Transverse colon (tissue), 4 donors: Measurements from ENCODE around the gene HSDL2. TPM values are rescaled to one million over a fixed set of nuclear protein-coding genes. Genes with fewer than 3 reads are reported as not detected.
"Not testable (repeated sequence)": the region's sequence is repeated elsewhere in the genome, so short reads cannot be mapped to it uniquely, and the experiment has no call there.

Experiments used
- DNase-seq: peaks from one replicate; pipeline ENCODE4 v3.0.0-alpha.2; 2019
- H3K27ac ChIP-seq, 4 donors: fragments of 200-600 bp; sonication (generic); 2 replicates each; pipeline ENCODE4 v1.5.1; 2016 to 2018; ENCODE audit warnings: inconsistent platforms in 4 of 4
- H3K27me3 ChIP-seq: fragments of 200-600 bp; sonication (generic); 2 replicates; pipeline ENCODE4 v1.5.1; 2017; ENCODE audit warnings: inconsistent platforms
- H3K36me3 ChIP-seq, 4 donors: fragments of 200-600 bp; sonication (generic); 2 replicates each; pipeline ENCODE4 v1.5.1; 2017 to 2019; ENCODE audit warnings: inconsistent platforms in 4 of 4
- H3K4me1 ChIP-seq, 4 donors: fragments of 200-600 bp; sonication (generic); 2 replicates each; pipeline ENCODE4 v1.5.1; 2017 to 2020; ENCODE audit warnings: inconsistent platforms in 4 of 4
- H3K4me3 ChIP-seq, 4 donors: fragments of 200-600 bp; sonication (generic); 1 replicate in 1 of 4; 2 replicates in 3 of 4; pipeline versions ENCODE4 v1.5.1 to v1.6.1; 2017 to 2019; ENCODE audit warnings: inconsistent platforms in 4 of 4
- H3K9me3 ChIP-seq, 2 donors: fragments of 200-600 bp; sonication (generic); 2 replicates each; pipeline ENCODE4 v1.5.1; 2017 to 2019; ENCODE audit warnings: inconsistent platforms in 2 of 2
- CTCF ChIP-seq, 5 experiments: fragments of 200-600 bp in 3 of 5; fragments of 450-650 bp in 2 of 5; sonication (generic) in 3 of 5; IDR thresholded peaks; 1 replicate in 2 of 5; 2 replicates in 3 of 5; pipeline ENCODE4 v1.5.1; 2016 to 2017; ENCODE audit warnings: antibody characterized with exemption in 5 of 5, inconsistent platforms in 3 of 5, mild to moderate bottlenecking in 2 of 5, moderate library complexity in 1 of 5
- EP300 ChIP-seq: sonication (generic); formaldehyde crosslinking; IDR thresholded peaks from one replicate; pipeline ENCODE4 v1.6.1; 2017; ENCODE audit warnings: antibody characterized with exemption, low read depth
- POLR2A ChIP-seq: fragments of 450-650 bp; IDR thresholded peaks from one replicate; pipeline ENCODE4 v1.6.1; 2016; ENCODE audit warnings: antibody characterized with exemption, mild to moderate bottlenecking, moderate library complexity
- POLR2AphosphoS5 ChIP-seq, 3 donors: sonication (generic); formaldehyde crosslinking; IDR thresholded peaks; one replicate each; pipeline ENCODE4 v1.6.1; 2016; ENCODE audit warnings: antibody characterized with exemption in 3 of 3
- WGBS, 2 donors: methylation state at CpG; one replicate each; pipeline ENCODE4 v1.1.5; 2018; ENCODE audit warnings: low coverage in 1 of 2; 5-methylcytosine and 5-hydroxymethylcytosine counted together
- in situ Hi-C, 4 donors: fragments of 200-750 bp; cut with MboI; loops; one replicate each; pipeline versions ENCODE4 v1.15.0 to v1.15.1; 2017; ENCODE audit warnings: low sequenced_read_pairs in 3 of 4, low pct_ligation_motif_present in 1 of 4, low pct_unique_long_range_greater_than_20kb in 1 of 4
- intact Hi-C: fragments of 100-400 bp; cut with DNase I; formaldehyde crosslinking; loops from one replicate; pipeline ENCODE4 v1.15.1; 2023; ENCODE audit warnings: low total_unique reads
- total RNA-seq, 4 donors: library from RNA; depleted of rRNA; stranded (reverse); fragments of >200 nt; gene quantifications; one replicate each; pipeline ENCODE4 v1.1.0, GENCODE V29; 2016

The HSDL2 gene
- total RNA-seq, 4 donors from 2014 or later, result 24.9 to 46.4 (median 28.8) TPM

GRCh38 chr9:112366591-112366990, 13.3 kb upstream of the HSDL2 start:
- H3K36me3 ChIP-seq, result no peaks in the 10 kb centered on the region
- 93% methylated on average over 3 of the region's 3 CpGs; no CpG with 5 or more reads in 1 of the 2 donors for WGBS, 2 donors
- intact Hi-C loops, result no loop called here

DNA sequence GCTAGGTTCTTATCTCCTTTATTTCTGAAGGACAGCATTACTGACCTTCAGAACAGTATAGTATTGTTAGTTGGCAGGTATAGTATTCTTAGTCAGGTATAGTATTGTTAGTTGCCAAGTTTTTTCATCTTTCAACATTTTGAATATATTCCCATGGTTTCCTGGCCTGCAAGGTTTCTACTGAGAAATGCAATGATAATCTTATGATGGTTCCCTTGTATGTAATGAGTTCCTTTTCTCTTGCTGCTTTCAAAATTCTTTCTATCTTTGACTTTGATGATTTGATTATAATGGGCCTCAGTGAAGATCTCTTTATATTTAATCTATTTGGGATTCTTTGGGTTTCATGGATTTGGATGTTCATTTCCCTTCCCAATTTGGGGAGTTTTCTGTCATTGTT, 12.4 kb upstream of the HSDL2 start:
- DNase-seq, result no peak
- no peaks in the 10 kb centered on the region for H3K4me1 ChIP-seq
- in situ Hi-C loops, result loop anchor here in 3 of 4 donors (10.0 to 25.0 kb wide), 4 partner anchors 273 to 730 kb away; partner anchors contain the start of genes DNAJC25 (in 1 of the 3) and UGCG (in 1 of the 3)
- H3K27ac ChIP-seq, result no peak overlapping the region
- H3K9me3 ChIP-seq, result peaks cover 0 to 7% of the 10 kb centered on the region in 2 donors
- H3K4me3 ChIP-seq, result no peak overlapping the region
- no peaks in the 10 kb centered on the region for H3K36me3 ChIP-seq
- TF ChIP-seq CTCF (IDR thresholded peaks at IDR 0.05) (no peak), POLR2AphosphoS5 (IDR thresholded peaks at IDR 0.05) (no peak), EP300 (no peak), POLR2A (no peak)
- intact Hi-C loops, result no loop called here
- no peaks in the 10 kb centered on the region for H3K27me3 ChIP-seq

More at GRCh38 chr9:112366591-112366990, 13.3 kb upstream of the HSDL2 start:
- TF ChIP-seq POLR2A (no peak), CTCF (IDR thresholded peaks at IDR 0.05) (peak in 1 of 5 experiments; percentile 13), POLR2AphosphoS5 (IDR thresholded peaks at IDR 0.05) (no peak), EP300 (no peak)
- Histone ChIP-seq H3K4me3 (no peak overlapping the region), H3K9me3 (peaks cover 0 to 7% of the 10 kb centered on the region in 2 donors), H3K27me3 (no peaks in the 10 kb centered on the region), H3K27ac (no peak overlapping the region), H3K4me1 (no peaks in the 10 kb centered on the region)
- in situ Hi-C loops, result loop anchor here in 3 of 4 donors (10.0 to 25.0 kb wide), 4 partner anchors 272 to 729 kb away; partner anchors contain the start of genes DNAJC25 (in 1 of the 3) and UGCG (in 1 of the 3)
- no peak for DNase-seq

GRCh38 chr9:112369817-112370216, 10.1 kb upstream of the HSDL2 start:
- H3K4me3 ChIP-seq, result no peak overlapping the region
- 91 to 100% methylated on average over 1 of the region's 1 CpG for WGBS, 2 donors
- in situ Hi-C loops, result loop anchor here in 3 of 4 donors (10.0 to 25.0 kb wide), 4 partner anchors 275 to 733 kb away; partner anchors contain the start of genes DNAJC25 (in 1 of the 3) and UGCG (in 1 of the 3)
- DNase-seq, result no peak
- no peaks in the 10 kb centered on the region for H3K27me3 ChIP-seq
- H3K27ac ChIP-seq, result no peak overlapping the region
- TF ChIP-seq CTCF (IDR thresholded peaks at IDR 0.05) (no peak), EP300 (no peak), POLR2AphosphoS5 (IDR thresholded peaks at IDR 0.05) (no peak), POLR2A (no peak)
- H3K36me3 ChIP-seq, result no peaks in the 10 kb centered on the region
- intact Hi-C loops, result no loop called here
- no peaks in the 10 kb centered on the region for H3K4me1 ChIP-seq
- H3K9me3 ChIP-seq, result peaks cover 0 to 7% of the 10 kb centered on the region in 2 donors

GRCh38 chr9:112371060-112371459, 8.8 kb upstream of the HSDL2 start:
- no peak overlapping the region for H3K27ac ChIP-seq
- peaks cover 0 to 7% of the 10 kb centered on the region in 2 donors for H3K9me3 ChIP-seq
- intact Hi-C loops (no loop called here), in situ Hi-C loops (loop anchor here in 3 of 4 donors (25.0 kb wide), 3 partner anchors 484 to 734 kb away; partner anchors contain the start of genes DNAJC25 (in 1 of the 3) and UGCG (in 1 of the 3))
- H3K27me3 ChIP-seq, result no peaks in the 10 kb centered on the region
- no peak overlapping the region for H3K4me3 ChIP-seq
- TF ChIP-seq CTCF (IDR thresholded peaks at IDR 0.05) (no peak), POLR2A (no peak), EP300 (no peak), POLR2AphosphoS5 (IDR thresholded peaks at IDR 0.05) (no peak)
- H3K4me1 ChIP-seq, result no peaks in the 10 kb centered on the region
- no peaks in the 10 kb centered on the region for H3K36me3 ChIP-seq
- no peak for DNase-seq
- WGBS, 2 donors, result 88 to 94% methylated on average over 1 of the region's 1 CpG

DNA sequence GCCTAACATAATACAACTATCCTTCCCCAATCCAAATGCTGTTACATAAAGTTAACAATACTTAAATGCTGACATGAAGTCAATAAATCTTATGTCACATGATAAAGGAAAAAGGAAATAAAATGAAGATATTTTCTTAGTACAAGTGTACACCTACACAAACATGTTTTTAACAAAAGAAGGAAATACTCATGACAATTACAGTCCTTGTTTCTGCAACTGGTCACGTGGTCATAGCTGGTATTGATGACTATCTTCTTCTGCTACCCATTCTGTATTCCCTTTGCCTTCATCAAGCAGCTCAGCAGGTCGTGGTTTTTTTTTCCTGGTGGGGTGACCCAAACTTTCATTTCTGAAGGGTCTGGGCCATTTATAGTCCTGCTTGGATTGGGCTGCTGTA, 6.2 kb upstream of the HSDL2 start:
- H3K9me3 ChIP-seq, H3K27me3 ChIP-seq, H3K27ac ChIP-seq, H3K4me3 ChIP-seq, DNase-seq, H3K36me3 ChIP-seq, intact Hi-C loops: not testable (repeated sequence)
- H3K4me1 ChIP-seq, result peaks cover 4 to 19% (median 14%) of the 10 kb centered on the region in 4 donors
- in situ Hi-C loops, result loop anchor here in 3 of 4 donors (25.0 kb wide), 3 partner anchors 486 to 736 kb away; partner anchors contain the start of genes DNAJC25 (in 1 of the 3) and UGCG (in 1 of the 3)
- WGBS, 2 donors, result 67 to 75% methylated on average over 2 of the region's 2 CpGs

- H3K9me3 ChIP-seq, DNase-seq, H3K36me3 ChIP-seq, H3K27me3 ChIP-seq, H3K27ac ChIP-seq, H3K4me3 ChIP-seq, intact Hi-C loops: not testable (repeated sequence)
- in situ Hi-C loops, result loop anchor here in 3 of 4 donors (25.0 kb wide), 3 partner anchors 487 to 737 kb away; partner anchors contain the start of genes DNAJC25 (in 1 of the 3) and UGCG (in 1 of the 3)
- 92% methylated on average over 2 of the region's 2 CpGs; no CpG with 5 or more reads in 1 of the 2 donors for WGBS, 2 donors
- H3K4me1 ChIP-seq, result peaks cover 4 to 22% (median 16%) of the 10 kb centered on the region in 4 donors
These were observed 5.7 kb upstream of the HSDL2 start for GRCh38 chr9:112374232-112374631.
